ENCODE measurements around the gene ZMIZ1. TPM values are rescaled to one million over a fixed set of nuclear protein-coding genes. Genes with fewer than 3 reads are reported as not detected.

Gene ZMIZ1
- total RNA-seq, 1 donor from 2014 or later = 93.9 TPM

DNA sequence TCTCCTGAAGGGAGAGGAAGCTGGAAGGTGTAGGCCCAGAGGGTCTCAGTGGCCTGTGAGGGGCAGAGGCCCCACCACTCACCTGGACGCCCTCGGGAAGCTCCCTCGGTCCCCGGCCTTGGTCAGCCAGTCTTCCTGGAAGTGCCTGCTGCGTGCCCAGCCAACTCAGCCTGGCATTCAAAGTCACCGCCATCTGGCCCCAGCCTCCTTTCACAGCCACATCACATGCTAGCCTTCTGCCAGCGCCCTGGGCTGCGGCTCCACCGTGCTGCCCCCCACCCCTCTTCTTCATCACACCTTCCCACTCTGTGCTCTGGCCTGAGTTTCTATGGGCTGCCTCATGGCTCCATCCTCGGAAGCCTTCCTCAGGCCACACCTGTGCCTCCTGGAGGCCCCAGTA lies 98.0 kb downstream of the ZMIZ1 start:
- POLR2A ChIA-PET = no interaction called here
- H3K27ac Mint-ChIP-seq = no peak overlapping the region
- H3K9me3 Mint-ChIP-seq = no peaks in the 10 kb centered on the region
- no peaks in the 10 kb centered on the region for H3K4me1 Mint-ChIP-seq
- no peaks in the 10 kb centered on the region for H3K36me3 Mint-ChIP-seq (ENCODE audit: low read depth)
- no peak for TF ChIP-seq CTCF (IDR thresholded peaks at IDR 0.05)
- no peak for ATAC-seq (ENCODE audit: low read depth)
- intact Hi-C loops (cut with micrococcal nuclease) = no loop called here
- H3K4me3 Mint-ChIP-seq = no peak overlapping the region
- CTCF ChIA-PET = no interaction called here
- no peaks in the 10 kb centered on the region for H3K27me3 Mint-ChIP-seq
- DNase-seq = no peak

- H3K9me3 Mint-ChIP-seq = no peaks in the 10 kb centered on the region
- no peaks in the 10 kb centered on the region for H3K27me3 Mint-ChIP-seq
- intact Hi-C loops (cut with micrococcal nuclease) = no loop called here
- H3K36me3 Mint-ChIP-seq (ENCODE audit: low read depth) = no peaks in the 10 kb centered on the region
- TF ChIP-seq CTCF (IDR thresholded peaks at IDR 0.05) = no peak
- no peaks in the 10 kb centered on the region for H3K4me1 Mint-ChIP-seq
- POLR2A ChIA-PET = no interaction called here
- CTCF ChIA-PET = no interaction called here
- H3K4me3 Mint-ChIP-seq = no peak overlapping the region
- H3K27ac Mint-ChIP-seq = no peak overlapping the region
- DNase-seq (no peak), ATAC-seq (ENCODE audit: low read depth) (no peak)
Measured at GRCh38 chr10:79167537-79167936, 98.8 kb downstream of the ZMIZ1 start.

DNA sequence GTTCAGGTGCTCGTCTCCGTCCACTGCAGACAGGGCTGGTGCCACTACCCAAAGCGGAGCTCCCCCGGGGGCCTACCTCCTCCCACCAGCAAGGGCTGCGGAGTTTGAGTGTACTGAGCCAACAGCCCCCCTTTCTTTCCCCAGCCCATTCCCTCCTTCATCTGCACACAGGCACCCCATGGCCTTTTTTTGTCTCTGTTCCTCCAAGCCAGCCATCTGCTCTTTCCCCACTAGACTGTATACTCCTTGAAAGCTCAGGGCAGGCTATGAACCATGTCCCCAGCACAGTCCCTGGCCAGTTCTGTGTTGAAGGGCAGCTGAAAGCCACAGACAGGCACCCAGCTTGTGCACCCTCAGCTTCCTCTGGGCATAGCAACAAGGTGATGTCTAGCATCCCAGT lies 99.4 kb downstream of the ZMIZ1 start:
- Mint-ChIP-seq H3K27me3 (no peaks in the 10 kb centered on the region), H3K9me3 (no peaks in the 10 kb centered on the region), H3K27ac (no peak overlapping the region), H3K4me3 (no peak overlapping the region), H3K4me1 (no peaks in the 10 kb centered on the region), H3K36me3 (ENCODE audit: low read depth) (no peaks in the 10 kb centered on the region)
- ATAC-seq (ENCODE audit: low read depth) = no peak
- no peak for TF ChIP-seq CTCF (IDR thresholded peaks at IDR 0.05)
- intact Hi-C loops (cut with micrococcal nuclease) = no loop called here
- no peak for DNase-seq
- POLR2A ChIA-PET = no interaction called here
- CTCF ChIA-PET = no interaction called here

DNA sequence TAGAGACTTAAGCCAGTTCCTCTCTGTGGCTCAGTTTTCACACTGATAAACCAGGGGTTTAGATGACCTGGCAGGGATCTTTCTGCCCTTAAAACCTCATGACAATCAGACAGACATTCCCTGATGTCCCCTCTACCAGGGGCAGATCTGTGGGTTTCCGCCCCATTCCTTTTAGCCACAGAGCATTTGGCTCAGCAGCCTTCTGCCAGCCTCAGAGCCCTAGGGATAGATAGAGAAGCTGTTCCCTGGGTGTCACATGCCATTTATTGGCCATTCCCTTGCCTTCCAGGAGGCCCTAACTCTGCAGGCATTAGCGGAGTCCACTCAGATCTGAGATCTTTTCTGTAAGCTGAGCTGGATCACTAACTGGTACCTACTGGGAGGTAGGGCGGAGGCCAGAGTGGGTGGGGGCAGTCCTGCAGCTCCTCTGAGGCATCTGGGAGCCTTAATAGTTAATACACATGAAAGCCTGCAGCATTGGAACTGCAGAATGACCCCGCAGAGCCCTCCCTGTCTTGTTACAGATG lies 101.5 kb downstream of the ZMIZ1 start:
- no peak for DNase-seq
- Mint-ChIP-seq H3K27me3 (no peaks in the 10 kb centered on the region), H3K36me3 (ENCODE audit: low read depth) (no peaks in the 10 kb centered on the region), H3K27ac (no peak overlapping the region), H3K9me3 (no peaks in the 10 kb centered on the region), H3K4me3 (no peak overlapping the region), H3K4me1 (no peaks in the 10 kb centered on the region)
- POLR2A ChIA-PET = no interaction called here
- CTCF ChIA-PET = no interaction called here
- no peak for ATAC-seq (ENCODE audit: low read depth)
- TF ChIP-seq CTCF (IDR thresholded peaks at IDR 0.05) = no peak
- intact Hi-C loops (cut with micrococcal nuclease) = no loop called here

DNA sequence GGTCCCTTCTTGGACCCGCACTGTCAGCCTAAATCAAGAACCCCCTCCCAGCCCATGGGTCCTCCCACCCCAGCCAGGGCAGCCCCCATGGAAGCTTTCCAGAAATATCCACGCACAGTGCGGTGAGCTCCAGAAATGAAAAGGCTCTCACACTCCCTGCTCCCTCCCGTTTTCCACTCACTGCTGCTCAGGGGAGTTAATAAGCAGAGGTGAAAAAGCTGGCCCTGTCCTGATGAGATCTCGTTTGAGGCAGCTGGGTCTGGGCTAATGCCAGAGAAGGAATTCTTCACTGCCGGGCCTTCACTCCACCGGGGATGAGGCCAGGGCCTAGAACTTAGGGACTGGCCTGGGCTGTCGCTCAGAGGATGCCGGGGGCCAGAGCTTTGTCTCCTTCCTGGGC lies 102.2 kb downstream of the ZMIZ1 start:
- POLR2A ChIA-PET = no interaction called here
- CTCF ChIA-PET = no interaction called here
- no peak for TF ChIP-seq CTCF (IDR thresholded peaks at IDR 0.05)
- no peak for DNase-seq
- H3K27me3 Mint-ChIP-seq = no peaks in the 10 kb centered on the region
- H3K4me1 Mint-ChIP-seq = no peaks in the 10 kb centered on the region
- no peaks in the 10 kb centered on the region for H3K9me3 Mint-ChIP-seq
- no peak for ATAC-seq (ENCODE audit: low read depth)
- H3K36me3 Mint-ChIP-seq (ENCODE audit: low read depth) = no peaks in the 10 kb centered on the region
- no peak overlapping the region for H3K27ac Mint-ChIP-seq
- intact Hi-C loops (cut with micrococcal nuclease) = no loop called here
- no peak overlapping the region for H3K4me3 Mint-ChIP-seq
